GM18907 (cell line): ENCODE data around the gene ST8SIA1.
A peak's percentile ranks its signal among the peaks of the same experiment; 100 is the strongest.
"Not testable (repeated sequence)": the region's sequence is repeated elsewhere in the genome, so short reads cannot be mapped to it uniquely, and the experiment has no call there.

Experiments
- ATAC-seq: cut with Tn5 transposase; IDR thresholded peaks from one replicate; pipeline ENCODE4 v1.9.1; 2021; ENCODE audit warnings: mild to moderate bottlenecking, moderate library complexity; ENCODE audit not compliant: unreplicated experiment

Gene ST8SIA1

GRCh38 chr12:22188431-22188830, 146.1 kb downstream of the ST8SIA1 start:
- ATAC-seq, result no peak

- no peak for ATAC-seq
Observed at GRCh38 chr12:22180705-22181104, 153.8 kb downstream of the ST8SIA1 start.

GRCh38 chr12:22173177-22173576, 161.3 kb downstream of the ST8SIA1 start:
- ATAC-seq, result no peak

GRCh38 chr12:22172501-22172900, 162.0 kb downstream of the ST8SIA1 start:
- ATAC-seq, result no peak

DNA sequence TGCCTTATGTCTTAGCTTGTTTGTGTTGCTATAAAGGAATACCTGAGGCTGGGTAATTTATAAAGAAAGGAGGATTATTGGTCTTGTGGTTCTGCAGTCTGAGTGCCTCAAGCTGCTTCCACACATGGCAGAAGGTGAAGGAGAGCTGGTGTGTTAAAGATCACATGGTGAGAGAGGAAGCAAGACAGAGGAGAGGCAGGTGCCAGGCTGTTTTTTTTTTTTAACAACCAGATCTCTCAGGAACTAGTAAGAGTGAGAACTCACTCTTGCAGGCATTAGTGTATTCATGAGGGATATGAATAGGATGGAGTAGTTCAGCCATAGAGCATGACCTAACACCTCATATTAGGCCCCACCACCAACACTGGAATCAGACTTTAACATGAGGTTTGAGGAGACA, 165.1 kb downstream of the ST8SIA1 start:
- no peak for ATAC-seq

DNA sequence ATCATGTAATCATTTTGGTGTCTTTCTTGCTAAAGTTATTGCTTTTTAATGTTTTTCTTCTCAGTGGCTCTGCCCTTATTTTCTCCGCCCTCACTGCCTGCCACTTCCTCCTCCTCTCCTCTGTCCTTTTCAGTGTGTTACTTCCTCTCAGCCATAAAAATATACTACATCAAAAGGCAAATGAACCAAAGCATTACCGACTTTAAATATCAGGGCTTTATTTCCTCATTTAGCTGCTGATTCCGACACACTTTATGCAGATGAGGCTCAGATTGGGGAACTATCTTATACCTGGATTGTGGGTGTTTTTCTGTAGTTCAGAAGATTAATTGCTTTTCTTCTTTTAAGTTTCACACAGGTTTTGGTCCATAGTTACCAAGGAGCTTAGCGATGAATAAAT, 170.4 kb downstream of the ST8SIA1 start:
- ATAC-seq, result no peak

- ATAC-seq, result no peak
Observed at GRCh38 chr12:22163594-22163993, 170.9 kb downstream of the ST8SIA1 start.

- no peak for ATAC-seq
Observed at GRCh38 chr12:22160396-22161003, 174.0 kb downstream of the ST8SIA1 start.

- not testable (repeated sequence) for ATAC-seq
Observed at GRCh38 chr12:22149286-22149685, 185.2 kb downstream of the ST8SIA1 start.

DNA sequence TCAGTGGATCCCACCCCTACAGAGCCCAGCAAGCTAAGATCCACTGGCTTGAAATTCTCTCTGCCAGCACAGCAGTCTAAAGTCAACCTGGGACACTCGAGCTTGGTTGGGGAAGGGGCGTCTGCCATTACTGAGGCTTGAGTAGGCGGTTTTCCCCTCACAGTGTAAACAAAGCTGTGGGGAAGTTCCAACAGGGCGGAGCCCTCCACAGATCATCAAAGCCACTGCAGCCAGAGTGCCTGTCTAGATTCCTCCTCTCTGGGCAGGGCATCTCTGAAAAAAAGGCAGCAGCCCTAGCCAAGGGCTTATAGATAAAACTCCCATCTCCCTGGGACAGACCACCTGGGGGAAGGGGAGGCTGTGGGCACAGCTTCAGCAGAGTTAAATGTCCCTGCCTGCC, 187.8 kb downstream of the ST8SIA1 start:
- peak; percentile 61 for ATAC-seq
